ENCODE data around the gene RPH3AL.
"Not testable (repeated sequence)": the region's sequence is repeated elsewhere in the genome, so short reads cannot be mapped to it uniquely, and the experiment has no call there.

The RPH3AL gene

DNA sequence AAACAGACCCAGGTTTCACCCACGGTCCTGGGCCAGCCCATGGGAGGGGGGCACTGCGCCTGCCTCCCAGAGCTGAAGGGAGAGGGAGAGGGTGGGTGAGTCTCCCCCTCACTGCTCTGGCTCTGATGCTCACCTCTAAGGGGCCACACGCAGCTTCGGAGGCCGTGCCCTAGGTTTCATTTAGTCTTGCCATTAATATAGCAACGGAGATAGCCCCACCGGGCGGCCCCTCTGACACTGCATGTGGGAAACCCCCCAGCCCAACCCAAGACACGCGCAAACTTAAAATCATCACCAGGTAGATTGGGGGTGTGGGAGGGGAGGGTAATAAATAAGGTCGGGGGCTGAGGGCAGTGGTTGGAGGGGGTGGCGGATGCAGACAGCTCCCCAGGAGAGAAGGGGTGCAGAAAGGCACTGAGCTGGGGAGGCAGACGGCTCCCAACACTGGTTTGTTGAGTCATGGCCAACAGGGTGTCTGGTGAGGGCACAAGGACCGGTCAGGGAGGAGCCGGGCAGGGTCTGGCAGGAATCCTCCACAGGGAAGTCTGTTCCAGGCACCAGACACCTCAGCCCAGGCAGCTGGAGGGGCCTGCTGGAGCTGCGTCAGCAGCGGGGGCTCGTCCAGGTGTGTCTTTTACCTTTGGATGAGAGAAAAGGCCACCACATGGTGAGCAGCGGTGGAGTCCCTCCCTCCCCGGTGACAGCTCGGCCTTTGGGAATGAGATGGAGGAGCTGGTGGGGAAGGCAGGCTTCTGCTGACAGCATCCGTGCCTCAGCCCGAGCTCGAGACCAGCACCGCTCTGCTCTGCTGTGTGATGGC is 139.1 kb downstream of the RPH3AL start:
- DNase-seq (ENCODE audit: low read depth, low spot score): no peak
- H3K4me3 ChIP-seq (ENCODE audit: low read depth, low read length): no peak overlapping the region
- no peak for TF ChIP-seq CTCF (IDR thresholded peaks at IDR 0.05; ENCODE audit: low read depth, low read length)
- in situ Hi-C loops (cut with HindIII; ENCODE audit: low sequenced_read_pairs): no loop called here

- H3K4me3 ChIP-seq (ENCODE audit: low read depth, low read length): no peak overlapping the region
- no peak for DNase-seq (ENCODE audit: low read depth, low spot score)
- no peak for TF ChIP-seq CTCF (IDR thresholded peaks at IDR 0.05; ENCODE audit: low read depth, low read length)
- in situ Hi-C loops (cut with HindIII; ENCODE audit: low sequenced_read_pairs): no loop called here
These were observed 142.2 kb downstream of the RPH3AL start for GRCh38 chr17:210402-210801.

GRCh38 chr17:208429-208828 is 144.2 kb downstream of the RPH3AL start:
- in situ Hi-C loops (cut with HindIII; ENCODE audit: low sequenced_read_pairs): no loop called here
- no peak for DNase-seq (ENCODE audit: low read depth, low spot score)
- H3K4me3 ChIP-seq (ENCODE audit: low read depth, low read length): no peak overlapping the region
- no peak for TF ChIP-seq CTCF (IDR thresholded peaks at IDR 0.05; ENCODE audit: low read depth, low read length)

- H3K4me3 ChIP-seq (ENCODE audit: low read depth, low read length): no peak overlapping the region
- in situ Hi-C loops (cut with HindIII; ENCODE audit: low sequenced_read_pairs): no loop called here
- no peak for TF ChIP-seq CTCF (IDR thresholded peaks at IDR 0.05; ENCODE audit: low read depth, low read length)
- DNase-seq (ENCODE audit: low read depth, low spot score): no peak
These were observed 144.8 kb downstream of the RPH3AL start for GRCh38 chr17:207775-208174.

- H3K4me3 ChIP-seq (ENCODE audit: low read depth, low read length): no peak overlapping the region
- in situ Hi-C loops (cut with HindIII; ENCODE audit: low sequenced_read_pairs): no loop called here
- TF ChIP-seq CTCF (IDR thresholded peaks at IDR 0.05; ENCODE audit: low read depth, low read length): no peak
- no peak for DNase-seq (ENCODE audit: low read depth, low spot score)
These were observed 145.6 kb downstream of the RPH3AL start for GRCh38 chr17:206941-207560.

GRCh38 chr17:206484-206883 is 146.1 kb downstream of the RPH3AL start:
- in situ Hi-C loops (cut with HindIII; ENCODE audit: low sequenced_read_pairs); H3K4me3 ChIP-seq (ENCODE audit: low read depth, low read length); DNase-seq (ENCODE audit: low read depth, low spot score): not testable (repeated sequence)

DNA sequence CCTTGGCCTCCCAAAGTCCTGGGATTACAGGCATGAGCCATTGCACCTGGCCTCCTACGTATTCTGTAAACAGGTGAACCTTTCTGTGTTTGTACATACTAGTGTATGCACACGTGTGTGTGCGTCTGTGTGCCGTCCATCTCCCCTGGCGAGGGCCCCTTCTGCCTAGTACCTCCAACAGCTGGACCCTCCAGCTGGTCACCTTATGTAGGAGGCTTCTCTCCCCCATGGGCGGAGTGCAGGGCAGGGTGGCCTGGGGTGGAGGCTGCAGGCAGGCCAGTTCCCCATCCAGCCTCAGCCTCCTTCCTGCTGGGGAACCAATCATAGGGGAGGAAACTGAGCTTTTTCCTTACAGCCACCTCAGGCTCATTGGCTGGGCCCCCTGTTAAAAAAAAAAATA is 146.8 kb downstream of the RPH3AL start:
- DNase-seq (ENCODE audit: low read depth, low spot score): no peak
- H3K4me3 ChIP-seq (ENCODE audit: low read depth, low read length): no peak overlapping the region
- in situ Hi-C loops (cut with HindIII; ENCODE audit: low sequenced_read_pairs): no loop called here
- TF ChIP-seq CTCF (IDR thresholded peaks at IDR 0.05; ENCODE audit: low read depth, low read length): no peak

All from astrocyte of the spinal cord (primary cell).